Activated CD4-positive, CD25-positive, alpha-beta regulatory T cell (primary cell): ENCODE measurements around the gene COL4A5.
"Not testable (repeated sequence)": the region's sequence is repeated elsewhere in the genome, so short reads cannot be mapped to it uniquely, and the experiment has no call there.

Source experiments
- DNase-seq, 4 experiments: peaks; one replicate each; lab custom pipeline; 2025; lab: John Stamatoyannopoulos, UW

The COL4A5 gene

DNA sequence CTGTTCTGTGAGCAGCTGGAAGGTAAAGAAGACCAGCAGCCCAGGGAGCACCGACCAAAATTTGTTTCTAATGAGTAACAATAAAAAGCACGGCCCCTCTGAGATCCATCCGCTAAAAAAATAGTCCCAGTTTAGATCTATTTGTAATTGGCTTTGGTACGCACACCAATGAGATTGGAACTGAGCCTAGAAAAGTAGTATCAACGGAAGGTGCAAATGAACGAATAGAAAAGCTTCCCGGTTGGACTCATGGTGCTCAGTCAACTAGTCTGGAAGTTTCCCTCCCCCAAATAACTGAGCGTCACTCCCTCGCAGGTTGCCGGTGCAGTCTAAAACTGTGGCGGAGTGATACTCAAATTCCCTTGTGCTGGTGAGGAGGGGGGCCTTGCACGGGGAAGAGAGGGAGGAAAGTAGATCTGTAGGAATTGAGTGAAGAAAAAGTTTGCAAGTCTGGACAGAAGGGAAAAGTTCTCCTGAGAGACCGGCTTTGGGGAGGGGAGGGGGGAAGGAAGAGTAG is at the start of gene COL4A5:
COL4A5 (plus strand) TSS at position 413 of the 517 bp plus-strand sequence. CDS start 288 bp downstream, outside the sequence.
- DNase-seq = no peak

DNA sequence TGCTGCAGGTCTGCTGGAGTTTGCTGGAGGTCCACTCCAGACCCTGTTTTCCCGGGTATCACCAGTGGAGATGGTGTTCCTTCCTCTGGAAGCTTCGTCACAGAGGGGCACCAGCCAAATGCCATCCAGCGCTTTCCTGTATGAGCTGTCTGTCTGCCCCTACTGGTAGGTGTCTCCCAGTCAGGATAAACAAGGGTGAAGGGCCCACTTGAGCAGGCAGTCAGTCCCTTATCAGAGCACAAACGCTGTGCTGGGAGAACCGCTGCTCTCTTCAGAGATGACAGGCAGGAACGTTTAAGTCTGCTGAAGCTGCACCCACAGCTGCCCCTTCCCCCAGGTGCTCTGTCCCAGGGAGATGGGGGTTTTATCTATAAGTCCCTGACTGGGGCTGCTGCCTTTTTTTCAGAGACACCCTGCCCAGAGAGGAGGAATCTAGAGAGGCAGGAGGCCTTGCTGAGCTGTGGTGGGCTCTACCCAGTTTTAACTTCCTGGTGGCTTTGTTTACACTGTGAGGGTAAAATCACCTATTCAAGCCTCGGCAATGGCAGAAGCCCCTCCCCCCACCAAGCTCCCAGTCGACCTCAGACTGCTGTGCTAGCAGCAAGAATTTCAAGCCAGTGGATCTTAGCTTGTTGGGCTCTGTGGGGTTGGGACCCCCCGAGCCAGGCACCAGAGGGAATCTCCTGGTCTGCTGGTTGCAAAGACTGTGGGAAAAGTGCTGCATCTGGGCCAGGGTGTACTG is 48.5 kb upstream of the COL4A5 start:
- DNase-seq = not testable (repeated sequence)

DNA sequence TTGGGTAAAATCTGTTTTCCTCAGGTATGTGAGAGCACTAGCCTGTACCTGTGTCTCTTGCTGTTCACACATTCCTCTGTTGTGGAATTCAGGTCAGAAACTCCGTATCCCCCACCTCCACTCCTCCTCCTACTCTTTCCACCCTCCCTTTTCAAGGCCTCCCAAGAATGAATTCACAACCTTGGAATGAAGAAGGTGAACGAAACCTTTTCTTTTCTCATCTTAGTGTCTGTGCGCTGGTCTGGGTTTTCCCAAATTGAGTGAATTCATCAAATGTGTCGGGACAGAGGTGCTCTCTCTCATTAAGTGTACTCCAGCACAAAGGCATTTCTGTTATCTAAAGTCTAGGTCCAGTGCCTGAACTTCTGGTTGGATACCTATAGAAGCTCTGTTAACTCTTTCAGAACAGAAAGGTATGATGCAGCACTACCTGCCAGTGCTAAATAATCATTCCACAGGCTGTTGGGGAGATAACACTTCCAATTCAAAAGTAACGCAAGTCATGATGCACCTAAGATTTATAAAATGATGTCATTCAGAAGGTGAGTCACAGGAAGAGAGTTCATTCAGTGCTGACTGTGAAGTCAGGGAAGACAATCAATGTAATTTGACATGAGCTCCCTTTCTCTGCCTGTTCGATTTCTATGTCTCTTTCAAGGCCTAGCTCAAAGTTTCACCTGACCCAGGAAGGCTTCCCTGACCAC is 43.3 kb upstream of the COL4A5 start:
- no peak for DNase-seq

DNA sequence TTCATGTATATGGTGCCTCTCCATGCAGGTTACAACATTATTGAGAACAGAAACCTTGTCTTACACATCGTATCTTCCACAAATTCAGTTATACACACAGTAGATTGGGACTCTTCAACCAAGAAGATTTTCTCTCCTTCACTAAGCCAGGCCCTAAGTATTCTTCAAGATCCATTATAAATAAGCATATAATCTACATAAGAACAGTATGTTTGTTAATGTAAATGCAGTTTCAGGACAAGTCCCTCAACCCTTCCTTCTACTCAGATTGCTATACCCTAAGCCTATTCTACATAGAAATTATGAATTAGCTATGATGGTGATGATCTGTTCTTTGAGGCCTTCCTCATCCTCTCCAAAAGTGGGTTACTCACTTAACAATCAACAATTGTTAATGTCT is 42.7 kb upstream of the COL4A5 start:
- DNase-seq = no peak

DNA sequence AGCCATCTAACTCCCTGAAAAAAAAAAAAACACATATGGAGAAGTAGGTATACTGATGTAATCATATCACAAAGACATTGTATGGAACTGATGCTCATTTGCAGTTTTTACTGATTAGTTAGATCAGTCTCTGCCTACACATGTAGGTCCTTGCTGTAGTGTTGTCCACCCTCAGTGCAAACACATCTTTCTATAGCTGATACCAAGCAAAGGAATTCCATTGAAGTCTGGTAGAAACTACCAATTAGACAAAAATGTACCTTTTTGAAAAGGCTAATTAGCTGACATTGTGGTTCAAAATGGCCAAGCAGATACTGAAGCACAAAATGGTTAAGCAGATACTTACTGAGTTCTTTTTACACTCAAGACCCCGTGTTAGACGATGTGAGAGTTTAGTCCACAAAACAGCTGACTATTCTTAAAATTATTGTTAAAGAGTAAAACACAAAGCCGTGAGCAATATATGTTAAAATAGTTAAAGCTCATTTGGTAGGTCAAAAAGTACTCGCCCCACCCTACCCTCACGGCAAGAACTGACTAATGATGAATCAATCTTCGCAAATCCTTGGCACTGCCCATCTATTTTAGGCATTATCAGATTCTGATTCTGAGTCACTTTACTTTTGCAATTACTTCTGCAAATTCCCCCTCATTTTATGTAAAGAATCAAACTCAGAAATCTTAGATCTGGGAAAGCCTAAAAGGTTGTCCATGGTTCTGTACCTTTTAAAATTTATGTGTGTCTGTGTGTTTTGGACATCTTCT is 41.8 kb upstream of the COL4A5 start:
- no peak for DNase-seq

DNA sequence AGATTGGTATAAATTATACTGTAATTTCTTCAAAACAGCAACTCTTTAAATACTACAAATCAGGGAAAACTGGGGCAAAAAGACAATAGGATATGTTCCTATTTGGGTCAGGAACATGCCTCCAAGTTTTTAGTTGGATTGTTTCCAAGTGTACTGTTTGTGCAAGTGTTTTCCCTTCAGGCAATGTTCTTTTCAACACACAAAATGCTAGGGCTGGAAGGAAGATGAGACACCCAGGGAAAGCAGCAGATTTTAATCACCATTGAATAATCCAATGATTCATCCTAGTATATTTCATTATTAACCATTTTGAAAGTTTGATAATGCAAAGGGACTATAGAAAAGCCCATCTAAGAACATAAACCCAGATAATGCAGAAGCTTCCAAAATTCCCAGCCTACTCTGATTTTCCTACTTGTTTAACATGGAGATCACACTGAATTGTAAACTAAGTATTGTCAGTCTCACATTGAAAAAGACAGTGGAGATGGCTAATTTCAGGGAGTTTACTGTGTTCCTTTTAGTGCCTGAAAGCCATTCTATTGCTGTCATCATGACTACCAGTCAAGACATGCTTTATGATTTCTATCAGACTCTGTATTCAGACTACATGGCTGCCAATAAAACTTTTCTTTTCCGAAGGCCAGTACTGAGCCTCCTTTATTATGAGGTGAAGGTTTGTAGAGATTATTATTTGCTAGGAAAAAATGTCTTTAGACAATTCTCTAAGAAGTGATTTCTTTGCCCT is 40.0 kb upstream of the COL4A5 start:
- DNase-seq = no peak

DNA sequence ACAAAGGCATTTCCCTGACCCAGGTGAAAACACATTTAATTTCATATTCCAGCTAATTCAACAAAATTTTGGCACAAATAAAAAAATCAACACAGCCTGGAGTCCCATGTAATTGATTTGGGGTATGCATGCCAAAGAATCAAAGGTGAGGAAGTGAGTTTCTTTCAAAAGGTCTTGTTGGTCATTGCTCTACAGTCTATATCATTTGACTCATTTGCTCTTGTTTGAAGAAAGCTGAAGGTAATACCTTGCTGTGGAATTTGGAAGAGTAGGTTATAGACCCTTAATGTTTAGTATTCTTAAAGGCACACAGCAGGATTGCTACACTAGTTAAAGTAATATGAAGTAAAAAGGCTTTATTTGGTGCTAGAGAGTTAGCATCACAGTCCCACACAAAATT is 26.9 kb upstream of the COL4A5 start:
- no peak for DNase-seq

DNA sequence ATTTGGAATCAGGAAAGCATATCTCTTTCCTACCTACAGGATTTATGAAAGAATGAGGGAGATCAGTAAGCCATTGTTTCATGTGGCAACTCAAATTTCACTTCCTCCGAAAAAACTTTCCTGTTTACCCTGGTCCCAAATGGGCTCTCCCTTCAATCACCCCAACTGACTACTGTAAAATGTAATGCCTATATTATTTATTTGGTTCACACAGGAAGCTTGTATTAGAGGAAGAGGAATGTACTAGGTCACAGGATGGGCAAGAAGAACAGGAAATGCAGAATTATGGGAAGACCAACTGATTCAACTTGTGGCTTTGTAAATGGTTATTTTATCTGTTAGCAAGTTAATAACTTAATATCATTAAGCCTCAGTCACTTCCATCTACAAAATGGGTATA is 24.5 kb upstream of the COL4A5 start:
- no peak for DNase-seq

DNA sequence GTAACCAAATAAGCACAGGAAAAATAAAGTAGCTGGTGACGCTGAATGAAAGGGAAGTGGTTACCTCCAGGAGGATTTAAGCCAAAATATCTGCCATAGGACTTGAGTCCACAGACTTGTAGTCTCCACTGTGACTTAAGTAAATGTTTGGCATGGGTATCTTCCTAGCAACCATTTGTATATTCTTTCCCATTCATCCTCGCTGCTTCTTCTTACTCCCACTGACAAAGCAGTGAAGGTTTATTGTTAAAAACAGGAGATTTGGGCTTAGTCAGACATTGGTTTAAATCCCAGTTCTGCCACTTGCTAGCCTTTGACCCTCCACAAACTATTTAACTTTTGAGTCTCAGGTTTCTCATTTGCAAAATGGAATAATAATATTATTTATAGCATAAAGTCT is 23.7 kb upstream of the COL4A5 start:
- DNase-seq = no peak

DNA sequence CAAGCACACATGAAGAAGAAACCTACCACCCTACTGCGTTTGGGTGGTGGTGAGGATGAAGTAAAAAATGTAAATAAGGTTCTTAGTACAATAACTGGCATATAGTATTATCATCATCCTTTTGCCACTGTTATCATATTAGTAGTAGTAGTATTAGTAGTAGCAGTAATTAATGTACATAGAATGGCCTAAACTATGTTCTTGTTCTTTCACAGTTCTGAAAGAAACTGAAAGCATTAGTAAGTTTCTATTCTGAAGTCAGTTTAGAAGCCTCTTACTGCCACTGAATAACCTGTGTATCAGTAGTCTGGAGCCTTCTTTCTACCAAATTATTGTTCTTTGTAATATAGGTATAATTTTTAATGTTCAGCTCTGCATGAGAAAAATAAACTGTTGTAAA is 22.4 kb upstream of the COL4A5 start:
- no peak for DNase-seq

DNA sequence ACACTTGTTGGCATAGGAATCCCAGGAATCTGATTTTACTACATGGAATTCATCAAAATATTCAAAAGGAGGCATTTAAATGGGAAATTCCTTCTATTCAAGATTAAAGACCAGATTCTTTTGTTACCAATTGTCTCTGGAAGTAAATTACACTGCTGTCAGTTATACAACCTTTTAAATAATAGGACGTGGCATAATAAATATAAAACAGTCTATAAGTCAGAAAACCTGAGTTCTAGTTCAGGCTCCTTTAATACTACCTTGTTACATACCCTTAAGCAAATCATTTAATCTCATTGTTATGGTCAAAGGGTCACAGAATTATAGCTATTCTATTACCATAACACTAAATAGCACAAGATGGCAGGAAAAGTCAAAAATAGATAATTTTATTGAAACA is 20.2 kb upstream of the COL4A5 start:
- no peak for DNase-seq

DNA sequence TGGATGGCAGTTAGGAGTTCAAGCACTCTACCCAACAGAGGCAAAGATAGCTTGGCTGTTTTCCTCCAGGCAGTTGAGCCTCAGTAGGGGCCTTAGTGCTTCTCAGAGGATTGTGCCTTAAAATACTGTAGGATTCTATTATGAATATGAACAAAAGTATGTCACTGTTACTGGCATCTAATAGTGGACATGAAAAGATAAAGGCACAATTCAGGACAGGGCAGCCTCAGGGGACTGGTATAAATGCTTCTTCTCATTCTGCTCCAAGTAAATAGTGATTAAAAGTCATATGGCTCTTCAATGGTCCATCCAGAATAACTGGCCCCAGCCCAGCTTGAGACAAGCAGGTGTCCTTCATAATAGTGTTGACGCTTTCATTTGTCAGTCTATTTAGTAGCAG is 19.2 kb upstream of the COL4A5 start:
- no peak for DNase-seq

DNA sequence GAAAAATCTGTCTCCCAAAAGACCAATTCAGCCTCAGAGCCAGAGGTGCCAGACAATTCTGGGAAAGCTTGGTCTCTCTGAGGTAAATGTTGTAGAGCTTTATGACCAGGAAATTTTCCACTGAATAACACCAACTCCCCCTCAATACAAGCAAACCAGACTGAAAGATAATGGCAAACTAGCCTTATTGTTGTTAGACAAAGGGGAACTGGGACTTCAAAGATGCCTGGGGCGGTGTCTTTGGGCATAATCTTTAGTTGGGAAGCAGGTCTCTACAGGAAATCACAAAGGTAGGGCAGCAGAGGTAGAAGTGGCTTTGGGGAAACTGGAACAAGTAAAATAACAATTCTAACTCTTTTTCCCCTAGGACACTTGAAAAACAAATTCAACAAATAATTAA is 13.4 kb upstream of the COL4A5 start:
- DNase-seq = no peak

DNA sequence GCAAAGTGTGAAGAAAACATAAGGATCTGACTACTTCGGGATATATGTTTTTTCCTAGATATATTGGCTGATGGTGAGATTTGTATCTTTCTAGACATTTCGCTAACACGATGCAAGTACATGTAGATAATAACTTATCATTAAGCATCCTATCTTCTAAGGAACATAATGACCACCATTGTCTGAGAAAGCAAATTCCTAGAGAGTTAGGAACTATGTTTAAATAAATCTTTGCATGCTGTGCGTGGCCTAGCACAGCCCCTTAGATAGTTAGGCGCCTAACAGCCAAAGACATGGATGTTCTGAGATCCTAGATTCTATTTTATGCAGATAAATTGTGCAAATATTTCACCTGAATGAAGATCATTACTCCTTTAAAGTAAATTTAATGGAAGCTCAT is 4.4 kb upstream of the COL4A5 start:
- DNase-seq = no peak

DNA sequence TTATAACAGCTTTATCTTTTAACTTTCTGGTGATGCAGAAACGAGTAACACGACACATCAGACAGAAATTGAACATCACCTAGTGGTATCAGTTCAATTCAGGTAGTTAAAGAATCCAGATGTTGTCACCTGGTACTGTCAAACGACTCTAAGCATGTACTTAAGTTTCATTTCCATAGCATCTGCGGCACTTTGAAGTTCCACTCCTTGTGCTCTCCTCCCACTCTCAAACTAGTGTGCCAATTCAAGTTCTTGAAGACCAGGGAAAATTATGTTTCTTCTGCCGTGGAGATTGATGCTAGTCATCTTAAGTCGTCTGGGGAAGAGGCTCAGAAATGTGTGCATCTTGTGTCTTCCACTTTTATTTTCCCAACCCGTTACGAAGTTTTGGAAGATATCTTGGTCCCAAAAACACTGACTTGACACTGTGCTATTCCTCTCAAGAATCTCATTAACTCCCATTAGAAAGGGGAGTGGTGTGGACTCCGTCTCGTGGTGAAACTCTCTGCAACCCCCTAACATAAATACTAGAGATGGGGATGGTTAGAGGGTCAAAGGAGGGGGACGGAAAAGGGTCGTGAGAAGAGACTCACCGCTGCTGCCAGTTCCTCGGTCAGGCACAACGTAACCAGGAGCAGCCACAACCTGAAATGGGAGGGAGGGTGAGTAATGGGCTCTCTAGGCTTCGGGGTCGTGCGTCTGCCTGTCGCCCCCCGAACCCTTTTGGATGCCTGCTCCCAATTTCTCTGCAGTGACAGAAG is 2.1 kb upstream of the COL4A5 start:
- DNase-seq = no peak

DNA sequence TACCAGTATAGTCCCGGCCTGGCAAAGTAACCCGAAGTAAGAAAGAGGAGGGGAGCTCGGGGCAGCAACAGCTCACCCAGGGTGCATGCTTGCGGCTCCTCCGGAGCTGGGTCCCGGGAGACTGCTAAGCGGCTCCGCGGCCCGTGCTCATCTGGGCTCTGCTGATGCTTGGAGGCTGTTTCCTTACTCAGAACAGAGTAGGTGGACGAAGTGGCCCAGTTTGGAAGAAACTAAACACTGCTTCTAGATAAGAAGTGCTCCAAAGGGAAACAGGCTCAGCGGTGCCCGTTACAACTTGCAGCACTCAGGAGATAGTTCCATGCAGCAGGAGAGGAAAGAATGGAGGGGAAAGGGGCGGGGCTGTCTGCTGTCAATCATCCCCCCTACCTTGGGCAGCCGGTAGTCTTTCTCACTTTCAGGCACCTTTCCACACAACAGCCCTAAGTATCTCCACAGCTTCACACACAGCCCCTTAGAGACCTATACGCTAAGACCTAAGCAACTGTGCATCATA is 1.5 kb upstream of the COL4A5 start, which contains the start of gene COL4A6:
COL4A6 (minus strand) TSS at position 313 of the 514 bp plus-strand sequence; CDS start at position 87, 226 bp downstream.
- no peak for DNase-seq

DNA sequence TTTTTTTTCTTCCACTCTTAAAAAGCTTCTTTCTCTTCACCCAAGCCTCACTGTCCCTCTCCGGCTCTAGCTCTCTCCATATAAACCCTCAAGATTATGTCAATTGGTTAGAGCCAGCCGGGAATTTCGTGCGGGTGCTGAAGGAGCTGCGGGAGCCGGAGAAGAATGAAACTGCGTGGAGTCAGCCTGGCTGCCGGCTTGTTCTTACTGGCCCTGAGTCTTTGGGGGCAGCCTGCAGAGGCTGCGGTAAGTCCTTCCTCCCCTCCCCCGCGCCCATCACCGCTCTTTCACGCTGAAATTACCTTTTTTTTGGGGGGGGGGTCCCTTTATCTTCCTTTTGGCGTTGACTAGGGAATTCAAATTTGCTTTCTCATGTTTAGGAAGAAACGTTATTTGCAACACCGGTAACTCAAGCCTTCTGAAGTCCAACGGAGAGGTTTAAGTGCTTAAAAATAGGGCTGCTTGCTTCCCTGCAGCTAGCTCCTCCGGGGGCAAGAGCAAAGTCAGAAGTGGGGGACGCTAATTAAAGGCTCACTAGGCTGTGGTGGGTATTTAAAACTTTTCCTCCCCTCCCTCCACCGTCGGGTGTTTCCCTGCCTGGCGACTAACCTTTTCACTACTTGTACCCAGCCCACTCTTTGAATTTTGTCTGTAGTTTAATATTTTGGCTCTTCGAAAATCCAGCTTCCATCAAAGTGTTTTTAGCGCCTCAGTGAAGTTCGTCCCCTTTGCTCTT is 491 bp downstream of the COL4A5 start:
- DNase-seq = no peak

DNA sequence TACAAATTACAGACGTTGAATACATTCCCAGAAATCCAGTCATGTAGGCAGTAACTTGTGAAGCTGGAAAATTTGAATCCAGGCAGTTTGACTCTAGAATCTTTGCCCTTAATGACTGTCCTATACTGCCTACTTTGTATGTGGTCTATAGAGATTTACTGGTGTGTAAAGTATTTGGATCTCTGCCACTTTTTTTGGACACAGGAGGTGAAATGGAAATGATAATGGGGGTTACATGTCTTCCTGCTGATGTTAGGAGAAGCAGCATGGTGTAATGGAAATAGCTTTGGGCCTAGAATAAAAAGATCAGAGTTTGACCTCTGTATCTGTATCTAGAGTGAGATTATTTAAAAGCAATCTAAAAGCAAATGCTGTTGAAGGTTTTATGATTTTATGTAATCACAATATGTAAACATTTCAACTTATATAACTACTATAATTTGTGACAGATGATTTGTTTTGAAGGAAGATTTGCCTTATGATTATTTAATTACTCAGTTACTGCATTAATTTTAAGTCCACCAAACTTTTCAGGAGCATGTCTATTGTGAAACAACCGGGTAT is 3.3 kb downstream of the COL4A5 start:
- no peak for DNase-seq

DNA sequence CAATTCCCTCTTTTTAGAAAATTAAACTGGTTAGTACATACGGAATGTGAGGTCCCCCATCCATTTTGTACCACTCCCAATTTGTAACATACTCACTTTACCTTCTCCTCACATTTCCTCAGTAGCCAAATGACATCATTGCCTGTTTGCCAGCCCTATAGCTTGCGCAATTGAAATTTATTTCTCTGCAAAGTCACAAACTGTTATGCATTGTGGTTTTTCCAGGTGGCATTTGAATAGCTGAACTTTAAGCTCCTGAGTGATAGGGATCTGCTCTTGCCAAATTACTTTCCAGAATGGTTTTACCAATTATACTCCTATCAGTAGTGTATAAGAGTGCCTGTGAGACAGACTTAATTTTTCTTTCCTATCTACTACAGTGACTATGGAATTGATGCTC is 7.7 kb downstream of the COL4A5 start:
- DNase-seq = no peak

DNA sequence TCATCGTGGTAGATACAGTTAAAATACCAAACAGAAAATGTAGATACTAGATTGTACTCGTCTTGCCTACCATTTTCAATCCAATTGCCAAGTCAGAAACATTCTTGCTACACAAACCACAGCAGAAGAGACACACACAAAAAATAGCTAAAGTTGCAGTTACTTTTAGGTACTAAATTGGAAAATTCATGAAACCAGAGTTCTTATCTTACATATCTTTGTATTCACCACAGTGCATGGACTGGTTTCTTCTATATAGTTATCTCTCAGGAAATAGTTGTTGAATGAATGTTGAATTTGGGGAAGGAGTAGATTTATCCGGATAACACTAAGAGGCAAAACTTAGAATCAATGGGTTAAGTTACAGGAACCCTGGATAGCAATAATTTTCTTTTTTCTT is 14.2 kb downstream of the COL4A5 start:
- no peak for DNase-seq
